ENCODE results near the gene CCDC71.

Gene CCDC71

GRCh38 chr3:49122886-49123545, 43.1 kb downstream of the CCDC71 start:
- no peak for DNase-seq (ENCODE audit: low read depth)
- TF ChIP-seq CTCF (conservative IDR thresholded peaks at IDR 0.05; ENCODE audit: low read depth, low read length): no peak
- no peak overlapping the region for H3K4me3 ChIP-seq (ENCODE audit: low read length)

DNA sequence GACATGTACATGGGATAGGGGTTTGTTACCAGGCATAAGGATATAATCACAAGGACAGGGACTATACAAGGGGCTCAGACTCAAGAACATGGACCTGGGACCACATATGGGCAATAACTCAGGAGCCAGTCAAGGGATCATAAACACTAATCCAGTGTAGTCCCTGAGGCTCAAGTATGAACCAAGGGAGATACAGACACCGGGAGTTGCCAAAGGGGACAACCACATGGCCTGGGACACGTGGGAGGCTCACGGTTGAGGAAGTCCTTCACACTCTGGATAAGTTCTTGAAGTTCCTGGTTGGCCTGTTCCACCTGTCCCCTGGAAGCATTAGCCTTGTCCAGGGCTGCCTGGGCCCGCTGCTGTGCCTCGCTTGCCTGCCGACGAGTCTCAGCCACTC, 43.7 kb downstream of the CCDC71 start:
- no peak for TF ChIP-seq CTCF (conservative IDR thresholded peaks at IDR 0.05; ENCODE audit: low read depth, low read length)
- no peak for DNase-seq (ENCODE audit: low read depth)
- H3K4me3 ChIP-seq (ENCODE audit: low read length): no peak overlapping the region

DNA sequence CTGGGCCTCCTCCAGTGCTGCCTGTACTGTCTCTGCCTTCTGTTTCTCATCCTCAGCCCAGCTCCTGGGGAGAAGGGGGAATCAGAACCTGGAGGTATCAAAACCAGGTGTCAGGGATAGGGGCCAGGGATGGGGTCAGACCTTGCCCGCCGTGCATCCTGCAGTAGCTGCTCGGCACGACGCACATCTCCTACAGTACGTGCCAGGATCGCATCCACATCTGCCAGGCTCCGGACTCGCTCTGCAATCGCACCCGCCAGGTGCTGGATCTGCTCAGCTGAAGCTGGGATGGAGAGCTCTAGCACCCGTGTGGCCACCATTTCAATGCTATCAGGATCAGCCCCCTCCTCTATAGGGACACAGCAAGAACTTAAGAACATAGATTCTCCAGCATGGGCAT, 44.1 kb downstream of the CCDC71 start:
- no peak for DNase-seq (ENCODE audit: low read depth)
- no peak overlapping the region for H3K4me3 ChIP-seq (ENCODE audit: low read length)
- no peak for TF ChIP-seq CTCF (conservative IDR thresholded peaks at IDR 0.05; ENCODE audit: low read depth, low read length)

DNA sequence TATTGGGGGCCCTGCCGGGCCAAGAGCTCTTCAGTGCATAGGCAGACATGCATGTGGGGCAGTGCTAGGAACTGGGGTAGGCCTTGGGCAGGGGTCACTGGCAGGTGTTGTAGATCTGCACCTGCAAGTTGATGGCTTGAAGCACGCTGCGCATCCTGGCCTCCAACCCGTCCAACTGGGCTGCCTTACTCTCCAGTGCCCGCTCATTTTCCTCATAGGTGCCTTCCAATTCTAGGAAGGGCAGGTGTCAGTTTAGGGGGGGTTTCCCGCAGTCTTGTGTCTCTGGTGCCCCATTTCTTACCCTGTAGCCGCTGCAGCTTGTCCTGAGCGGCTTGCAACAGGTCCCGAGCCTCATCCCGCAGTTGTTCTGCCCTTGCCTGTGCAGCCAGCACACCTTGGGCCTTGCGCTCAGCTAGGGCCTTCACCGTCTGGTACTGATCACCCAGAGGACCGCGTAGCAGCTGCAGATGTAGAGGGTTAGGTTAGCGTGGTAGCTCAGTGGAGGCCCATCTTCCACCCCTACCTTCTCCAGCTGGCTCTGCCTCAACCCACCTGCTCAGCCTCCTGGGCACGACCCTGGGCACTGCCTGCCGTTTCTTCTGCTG, 44.9 kb downstream of the CCDC71 start:
- no peak for TF ChIP-seq CTCF (conservative IDR thresholded peaks at IDR 0.05; ENCODE audit: low read depth, low read length)
- H3K4me3 ChIP-seq (ENCODE audit: low read length): peak overlapping the region; percentile 4
- no peak for DNase-seq (ENCODE audit: low read depth)

DNA sequence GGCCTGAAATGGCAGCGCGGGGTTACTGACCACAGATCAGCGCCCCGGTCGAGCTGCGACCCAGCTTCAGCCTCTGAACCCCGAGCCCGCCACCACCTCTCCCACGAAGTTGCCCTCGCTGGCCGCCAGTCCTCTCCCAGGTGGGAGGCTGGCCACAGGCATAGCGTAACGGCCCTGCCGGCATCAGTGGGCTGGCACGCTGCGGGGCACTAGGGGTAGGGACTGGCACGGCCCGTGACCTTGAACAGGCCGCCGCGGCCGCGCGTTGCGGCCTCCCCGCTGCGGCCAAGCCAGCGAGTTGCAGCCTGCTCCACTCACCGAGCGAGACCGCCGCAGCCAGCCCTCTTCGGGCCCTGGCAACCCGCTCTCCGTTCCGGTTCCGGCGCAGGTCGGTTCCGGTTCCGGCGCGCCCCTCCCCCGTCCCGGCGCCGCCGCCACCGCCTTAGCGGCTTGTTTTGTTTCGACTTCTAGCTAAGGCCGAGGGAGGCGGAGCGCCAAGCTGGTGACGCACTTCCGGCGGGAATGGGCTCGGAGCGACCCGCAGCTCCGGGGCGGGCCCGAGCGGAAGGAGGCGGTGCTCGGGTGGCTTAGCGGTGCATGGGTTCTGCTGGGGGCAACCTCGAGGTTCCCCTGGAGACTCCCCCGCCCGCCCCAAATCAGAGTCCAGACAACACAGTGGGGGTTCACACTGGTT, 45.5 kb downstream of the CCDC71 start, which contains the start of gene USP19:
Gene USP19 (minus strand): TSS at position 386 of the 694 bp plus-strand sequence. CDS start 1,678 bp downstream, outside the sequence.
- peak; percentile 75 for DNase-seq (ENCODE audit: low read depth)
- H3K4me3 ChIP-seq (ENCODE audit: low read length): peak within 1 kb of the TSS; percentile 86
- no peak for TF ChIP-seq CTCF (conservative IDR thresholded peaks at IDR 0.05; ENCODE audit: low read depth, low read length)

GRCh38 chr3:49120096-49120437, 46.1 kb downstream of the CCDC71 start:
- peak overlapping the region; percentile 86 for H3K4me3 ChIP-seq (ENCODE audit: low read length)
- DNase-seq (ENCODE audit: low read depth): no peak
- TF ChIP-seq CTCF (conservative IDR thresholded peaks at IDR 0.05; ENCODE audit: low read depth, low read length): no peak
